Common myeloid progenitor, CD34-positive (primary cell): ENCODE data around the gene FAM13C.

ENCODE experiments used
- CTCF ChIA-PET: fragments of 350-600 bp; sonication (Branson Sonifier 250); formaldehyde crosslinking; loops from one replicate; lab custom pipeline; 2021; ENCODE audit warnings: antibody characterized with exemption; lab: Charles Lee
- POLR2A ChIA-PET: fragments of 350-600 bp; sonication (Branson Sonifier 250); formaldehyde crosslinking; loops from one replicate; lab custom pipeline; 2021; ENCODE audit warnings: antibody characterized with exemption; lab: Charles Lee
- DNase-seq, 3 donors: peaks; one replicate each; pipeline versions ENCODE4 v3.0.0 to v3.0.0-alpha.2; 2013
- H3K27ac ChIP-seq, 2 experiments: 1 replicate in 1 of 2; 2 replicates in 1 of 2; pipeline ENCODE4 v1.7.0; 2013; ENCODE audit warnings: inconsistent platforms in 2 of 2, low read length in 2 of 2, mild to moderate bottlenecking in 2 of 2, low read depth in 1 of 2, moderate library complexity in 1 of 2; ENCODE audit not compliant: severe bottlenecking in 2 of 2, insufficient read depth in 1 of 2, poor library complexity in 1 of 2
- H3K27me3 ChIP-seq, 5 experiments: replicated peaks in 2 of 5; 1 replicate in 3 of 5; 2 replicates in 2 of 5; pipeline versions ENCODE4 v1.6.1 to v1.7.0; 2013; ENCODE audit warnings: low read length in 4 of 5, mild to moderate bottlenecking in 2 of 5, moderate library complexity in 2 of 5, inconsistent platforms in 1 of 5; ENCODE audit not compliant: insufficient read depth in 5 of 5, control insufficient read depth in 4 of 5
- H3K36me3 ChIP-seq, 4 experiments: 1 replicate in 2 of 4; 2 replicates in 2 of 4; pipeline versions ENCODE4 v1.6.1 to v1.7.0; 2013; ENCODE audit warnings: low read length in 3 of 4, control low read depth in 1 of 4, mild to moderate bottlenecking in 1 of 4; ENCODE audit not compliant: control insufficient read depth in 4 of 4, insufficient read depth in 4 of 4
- H3K4me1 ChIP-seq, 4 experiments: 1 replicate in 3 of 4; 2 replicates in 1 of 4; pipeline versions ENCODE4 v1.6.1 to v1.7.1; 2013; ENCODE audit warnings: low read length in 3 of 4, mild to moderate bottlenecking in 3 of 4, control low read depth in 1 of 4, inconsistent platforms in 1 of 4, moderate library complexity in 1 of 4; ENCODE audit not compliant: control insufficient read depth in 4 of 4, insufficient read depth in 4 of 4; ENCODE audit errors: control extremely low read depth in 1 of 4
- H3K4me3 ChIP-seq, 7 experiments: 1 replicate in 4 of 7; 2 replicates in 3 of 7; pipeline versions ENCODE4 v1.5.1 to v1.7.0; 2013; ENCODE audit warnings: mild to moderate bottlenecking in 7 of 7, low read length in 6 of 7, moderate library complexity in 6 of 7, inconsistent platforms in 2 of 7, low read depth in 2 of 7, control low read depth in 1 of 7; ENCODE audit not compliant: insufficient read depth in 4 of 7, control insufficient read depth in 1 of 7; ENCODE audit errors: extremely low read depth in 1 of 7
- H3K9me3 ChIP-seq, 5 experiments: 1 replicate in 4 of 5; 2 replicates in 1 of 5; pipeline versions ENCODE4 v1.6.1 to v1.7.1; 2013; ENCODE audit warnings: low read length in 4 of 5, mild to moderate bottlenecking in 2 of 5, inconsistent platforms in 1 of 5, low read depth in 1 of 5, moderate library complexity in 1 of 5; ENCODE audit not compliant: control insufficient read depth in 4 of 5, insufficient read depth in 2 of 5; ENCODE audit errors: control extremely low read depth in 1 of 5
- WGBS: methylation state at CpG from one replicate; pipeline ENCODE4 v1.1.5; 2013; ENCODE audit not compliant: insufficient coverage; 5-methylcytosine and 5-hydroxymethylcytosine counted together

The FAM13C gene

DNA sequence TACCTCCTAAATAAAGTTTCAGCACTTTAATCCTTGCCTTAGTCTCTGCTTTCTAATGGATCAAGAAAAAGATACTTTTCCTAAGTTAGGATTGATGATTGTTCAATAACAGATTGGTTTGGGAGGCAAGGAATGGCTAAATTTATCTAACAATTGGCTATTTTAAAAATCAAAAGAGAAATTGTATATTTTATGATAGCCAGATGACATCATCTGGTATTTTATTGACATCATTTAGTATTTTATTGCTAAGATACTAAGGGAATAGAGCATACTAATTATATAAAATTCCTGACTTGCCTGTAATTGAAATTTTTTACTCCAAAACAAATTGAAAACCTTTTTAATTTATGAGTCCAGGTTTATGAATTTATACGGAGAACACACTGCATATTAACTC is 19.3 kb upstream of the FAM13C start:
- WGBS: no CpG with 5 or more reads among the region's 1 CpG
- Histone ChIP-seq H3K4me3 (no peak overlapping the region), H3K4me1 (no peaks in the 10 kb centered on the region), H3K36me3 (no peaks in the 10 kb centered on the region), H3K9me3 (peaks cover 0 to 3% (median 0%) of the 10 kb centered on the region in 5 experiments), H3K27me3 (no peaks in the 10 kb centered on the region), H3K27ac (no peak overlapping the region)
- POLR2A ChIA-PET: no interaction called here
- no peak for DNase-seq
- CTCF ChIA-PET: no interaction called here

DNA sequence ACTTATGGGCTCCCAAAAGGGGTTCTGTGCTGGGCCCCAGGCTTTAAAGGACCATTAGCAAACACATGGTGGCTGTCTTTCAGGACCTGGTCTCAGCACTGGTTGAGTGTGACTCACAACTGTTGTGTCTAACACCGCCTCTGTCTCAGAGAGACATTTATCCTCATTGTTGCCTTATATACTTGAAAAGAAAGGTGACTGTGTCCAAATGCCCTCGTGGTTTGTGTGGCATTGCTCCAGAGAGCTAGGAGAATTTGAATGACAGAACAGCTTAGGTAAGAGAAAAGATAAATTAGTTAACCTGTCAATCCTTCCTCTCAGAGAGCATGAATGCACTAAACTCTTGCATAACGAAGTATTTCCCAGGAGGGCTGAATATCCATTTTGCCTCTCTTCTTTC is 14.5 kb upstream of the FAM13C start:
- 71% methylated on average over 1 of the region's 3 CpGs for WGBS
- CTCF ChIA-PET: no interaction called here

DNA sequence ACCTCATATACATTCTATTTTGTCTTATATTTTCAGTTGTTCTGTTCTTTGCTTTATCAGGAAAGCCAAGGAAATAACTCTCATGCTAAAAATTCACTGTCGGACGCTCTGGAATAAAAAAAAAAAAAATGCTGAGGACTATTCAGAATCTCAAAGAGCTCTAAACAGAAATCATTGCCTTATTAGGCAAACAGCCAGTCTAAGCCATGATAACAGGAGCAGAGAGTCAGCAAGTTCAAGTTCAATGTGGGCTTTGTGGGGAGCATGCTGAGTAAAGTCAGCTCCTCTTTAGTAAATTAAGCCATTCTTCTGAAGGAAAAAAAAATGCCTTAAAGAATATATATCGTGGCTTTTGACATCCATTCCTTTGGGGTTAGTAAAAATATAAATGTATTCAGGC is 13.6 kb upstream of the FAM13C start:
- H3K9me3 ChIP-seq: peaks cover 0 to under 1% (median 0%) of the 10 kb centered on the region in 5 experiments
- POLR2A ChIA-PET: no interaction called here
- WGBS: no CpG with 5 or more reads among the region's 3 CpGs
- H3K27ac ChIP-seq: no peak overlapping the region
- CTCF ChIA-PET: interaction anchor here (0.7 kb wide), 1 partner anchor 169 kb away, joined by 3 read pairs; no protein-coding TSS in a partner anchor
- no peak overlapping the region for H3K4me3 ChIP-seq
- no peak for DNase-seq
- no peaks in the 10 kb centered on the region for H3K4me1 ChIP-seq
- H3K27me3 ChIP-seq: no peaks in the 10 kb centered on the region
- no peaks in the 10 kb centered on the region for H3K36me3 ChIP-seq

More for the DNA sequence above, 14.5 kb upstream of the FAM13C start:
- POLR2A ChIA-PET: no interaction called here
- H3K36me3 ChIP-seq: no peaks in the 10 kb centered on the region
- H3K27ac ChIP-seq: no peak overlapping the region
- no peaks in the 10 kb centered on the region for H3K4me1 ChIP-seq
- no peak for DNase-seq
- H3K27me3 ChIP-seq: no peaks in the 10 kb centered on the region
- H3K4me3 ChIP-seq: no peak overlapping the region
- H3K9me3 ChIP-seq: peaks cover 0 to 3% (median 0%) of the 10 kb centered on the region in 5 experiments

DNA sequence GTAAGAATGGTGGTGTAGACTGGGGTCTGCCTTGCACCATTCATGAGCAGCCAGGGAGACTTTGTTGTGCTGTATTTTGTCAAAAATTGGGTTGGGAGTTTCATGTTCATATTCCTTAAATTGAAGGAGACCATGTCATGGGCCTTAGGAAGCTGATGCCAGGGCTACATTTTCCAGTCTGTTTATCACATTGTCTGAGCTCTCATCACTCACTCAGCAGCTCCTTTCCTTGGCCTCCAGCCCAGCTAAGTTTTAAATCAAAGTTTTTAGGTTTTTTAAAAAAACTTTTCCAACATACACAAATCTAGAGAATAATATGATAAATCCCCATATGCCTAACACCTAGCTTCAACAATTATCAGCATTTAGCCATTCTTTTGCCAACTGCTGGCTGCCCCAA is 12.6 kb upstream of the FAM13C start:
- Histone ChIP-seq H3K27ac (no peak overlapping the region), H3K27me3 (no peaks in the 10 kb centered on the region), H3K4me1 (no peaks in the 10 kb centered on the region), H3K36me3 (no peaks in the 10 kb centered on the region), H3K9me3 (no peaks in the 10 kb centered on the region), H3K4me3 (no peak overlapping the region)
- POLR2A ChIA-PET: no interaction called here
- CTCF ChIA-PET: no interaction called here
- no peak for DNase-seq

DNA sequence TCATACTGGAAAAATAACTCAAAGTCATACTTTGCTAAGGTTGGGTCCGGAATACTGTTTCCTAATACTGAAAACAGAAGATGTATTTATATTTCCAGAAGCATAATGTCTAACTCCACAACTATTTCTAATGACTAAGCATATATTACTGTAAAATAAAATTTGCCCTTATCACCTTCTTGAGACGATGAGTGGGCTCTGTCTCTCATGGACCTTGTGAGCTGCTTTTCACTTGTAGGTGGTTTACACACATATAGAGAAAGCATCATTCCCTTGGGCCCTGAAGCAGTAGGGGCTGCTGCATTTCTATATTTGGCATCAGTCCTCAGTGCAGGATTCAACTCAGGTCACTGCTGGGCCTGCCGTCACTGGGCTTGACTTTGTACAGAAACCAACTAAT is 10.7 kb upstream of the FAM13C start:
- CTCF ChIA-PET: interaction anchor here (1.1 kb wide), 1 partner anchor 122 kb away, joined by 3 read pairs; no protein-coding TSS in a partner anchor
- H3K4me3 ChIP-seq: no peak overlapping the region
- H3K36me3 ChIP-seq: no peaks in the 10 kb centered on the region
- POLR2A ChIA-PET: no interaction called here
- DNase-seq: no peak
- WGBS: no CpG with 5 or more reads among the region's 3 CpGs
- no peaks in the 10 kb centered on the region for H3K9me3 ChIP-seq
- no peaks in the 10 kb centered on the region for H3K27me3 ChIP-seq
- H3K4me1 ChIP-seq: no peaks in the 10 kb centered on the region
- H3K27ac ChIP-seq: no peak overlapping the region

DNA sequence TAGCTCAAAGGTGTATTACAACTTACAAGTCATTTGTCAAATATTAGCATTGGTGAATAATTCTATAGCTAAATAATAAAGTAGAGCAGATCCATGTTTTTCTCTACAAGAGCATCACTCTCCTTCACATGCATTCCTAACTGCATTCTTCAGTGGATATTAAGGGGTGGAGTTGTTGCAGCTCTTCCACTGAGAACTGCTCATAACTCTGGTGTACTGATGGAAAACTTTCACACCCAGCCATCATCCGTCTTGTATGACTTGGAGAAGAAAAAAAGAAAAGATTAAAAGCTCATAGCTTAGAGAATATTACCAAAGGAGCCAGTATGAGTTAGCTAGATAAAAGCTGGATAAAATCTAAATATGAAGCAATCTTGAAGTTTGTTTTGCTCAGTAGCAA is 10.2 kb upstream of the FAM13C start:
- ChIA-PET CTCF (interaction anchor here (1.0 to 1.4 kb wide), 2 partner anchors 9 to 42 kb away, joined by 3 read pairs; no protein-coding TSS in a partner anchor), POLR2A (no interaction called here)
- no peaks in the 10 kb centered on the region for H3K4me1 ChIP-seq
- no peaks in the 10 kb centered on the region for H3K9me3 ChIP-seq
- DNase-seq: no peak
- no peaks in the 10 kb centered on the region for H3K27me3 ChIP-seq
- no peak overlapping the region for H3K27ac ChIP-seq
- no CpG with 5 or more reads among the region's 1 CpG for WGBS
- no peak overlapping the region for H3K4me3 ChIP-seq
- H3K36me3 ChIP-seq: no peaks in the 10 kb centered on the region

DNA sequence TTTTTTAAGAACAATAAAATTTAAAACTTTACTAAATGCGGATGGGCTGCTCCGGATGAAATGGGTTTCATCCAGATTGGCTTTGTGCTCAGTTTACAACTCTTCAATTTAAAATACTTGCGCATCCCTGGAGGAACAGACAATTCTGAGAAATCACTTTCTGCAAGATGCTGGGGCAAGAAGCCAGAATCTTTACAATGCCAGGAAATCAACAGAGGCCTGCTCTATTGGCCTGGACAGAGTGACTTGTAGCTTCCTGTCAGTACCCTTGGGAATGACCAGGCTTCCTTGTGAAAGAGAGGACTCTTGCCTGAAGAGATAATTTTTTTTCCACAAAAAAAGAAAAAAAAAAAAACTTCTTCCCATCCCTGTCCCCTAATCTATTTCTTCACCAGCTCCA is 3.9 kb upstream of the FAM13C start:
- Histone ChIP-seq H3K36me3 (no peaks in the 10 kb centered on the region), H3K27ac (no peak overlapping the region), H3K4me3 (no peak overlapping the region), H3K4me1 (peaks cover 0 to 14% (median 9%) of the 10 kb centered on the region in 4 experiments), H3K9me3 (no peaks in the 10 kb centered on the region), H3K27me3 (peaks cover 0 to 23% (median 10%) of the 10 kb centered on the region in 5 experiments)
- CTCF ChIA-PET: interaction anchor here (0.6 kb wide), 1 partner anchor 494 kb away, joined by 3 read pairs; no protein-coding TSS in a partner anchor
- POLR2A ChIA-PET: no interaction called here
- DNase-seq: no peak
- WGBS: 100% methylated on average over 3 of the region's 3 CpGs
